AG10803 (cell line): ENCODE measurements around the gene BOK.

Source experiments
- DNase-seq: peaks from one replicate; pipeline ENCODE4 v3.0.0; 2010; ENCODE audit warnings: low read depth
- H3K4me3 ChIP-seq: 2 replicates; pipeline ENCODE4 v1.5.1; 2011; ENCODE audit warnings: mild to moderate bottlenecking, low read length, control low read depth
- CTCF ChIP-seq: conservative IDR thresholded peaks from 2 replicates; pipeline ENCODE4 v1.5.1; 2011; ENCODE audit warnings: mild to moderate bottlenecking, low read length, control low read depth, inconsistent platforms

BOK gene

GRCh38 chr2:241619597-241620418 lies 61.3 kb downstream of the BOK start:
- TF ChIP-seq CTCF = no peak
- H3K4me3 ChIP-seq = no peak overlapping the region
- DNase-seq = no peak

GRCh38 chr2:241620419-241620769 lies 61.8 kb downstream of the BOK start:
- no peak overlapping the region for H3K4me3 ChIP-seq
- no peak for TF ChIP-seq CTCF
- DNase-seq = peak; percentile 17
